HG02623 (cell line): ENCODE measurements around the gene ALKBH2.

ENCODE experiments used
- ATAC-seq: cut with Tn5 transposase; IDR thresholded peaks from one replicate; pipeline ENCODE4 v1.9.1; 2021; ENCODE audit warnings: moderate library complexity; ENCODE audit not compliant: unreplicated experiment

Gene ALKBH2

GRCh38 chr12:109093022-109093918 is at the start of gene ALKBH2:
ALKBH2 (minus strand) TSS chr12:109093472; CDS start chr12:109092786, 686 bp downstream.
- peak; percentile 50 for ATAC-seq

GRCh38 chr12:109140560-109140959 is 47.3 kb upstream of the ALKBH2 start:
- ATAC-seq: no peak

GRCh38 chr12:109139791-109140190 is 46.5 kb upstream of the ALKBH2 start:
- no peak for ATAC-seq

DNA sequence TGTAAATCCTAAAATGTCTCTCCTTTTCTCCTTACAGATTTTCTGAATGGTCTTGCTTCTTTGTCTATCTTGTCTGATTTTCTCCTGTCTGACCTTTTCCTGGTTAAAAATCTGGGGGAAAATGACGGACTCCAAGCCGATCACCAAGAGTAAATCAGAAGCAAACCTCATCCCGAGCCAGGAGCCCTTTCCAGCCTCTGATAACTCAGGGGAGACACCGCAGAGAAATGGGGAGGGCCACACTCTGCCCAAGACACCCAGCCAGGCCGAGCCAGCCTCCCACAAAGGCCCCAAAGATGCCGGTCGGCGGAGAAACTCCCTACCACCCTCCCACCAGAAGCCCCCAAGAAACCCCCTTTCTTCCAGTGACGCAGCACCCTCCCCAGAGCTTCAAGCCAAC is 46.1 kb upstream of the ALKBH2 start:
- no peak for ATAC-seq

DNA sequence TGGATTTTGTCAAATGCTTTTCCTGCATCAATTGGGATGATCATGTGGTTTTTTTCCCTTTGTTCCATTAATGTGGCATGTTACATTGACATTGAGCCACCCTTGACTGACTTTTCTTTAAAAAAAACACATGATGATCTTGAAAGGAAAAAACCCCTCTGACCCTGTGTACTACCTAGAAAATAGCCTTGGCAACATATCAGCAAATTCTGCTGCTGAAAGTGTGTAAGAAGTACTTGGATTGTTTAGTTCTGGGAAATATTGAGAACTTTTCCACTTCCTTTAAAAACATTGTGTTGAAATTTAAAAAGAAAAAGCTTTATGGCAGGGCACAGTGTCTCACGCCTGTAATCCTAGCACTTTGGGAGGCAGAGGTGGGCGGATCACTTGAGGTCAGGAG is 43.8 kb upstream of the ALKBH2 start:
- no peak for ATAC-seq

DNA sequence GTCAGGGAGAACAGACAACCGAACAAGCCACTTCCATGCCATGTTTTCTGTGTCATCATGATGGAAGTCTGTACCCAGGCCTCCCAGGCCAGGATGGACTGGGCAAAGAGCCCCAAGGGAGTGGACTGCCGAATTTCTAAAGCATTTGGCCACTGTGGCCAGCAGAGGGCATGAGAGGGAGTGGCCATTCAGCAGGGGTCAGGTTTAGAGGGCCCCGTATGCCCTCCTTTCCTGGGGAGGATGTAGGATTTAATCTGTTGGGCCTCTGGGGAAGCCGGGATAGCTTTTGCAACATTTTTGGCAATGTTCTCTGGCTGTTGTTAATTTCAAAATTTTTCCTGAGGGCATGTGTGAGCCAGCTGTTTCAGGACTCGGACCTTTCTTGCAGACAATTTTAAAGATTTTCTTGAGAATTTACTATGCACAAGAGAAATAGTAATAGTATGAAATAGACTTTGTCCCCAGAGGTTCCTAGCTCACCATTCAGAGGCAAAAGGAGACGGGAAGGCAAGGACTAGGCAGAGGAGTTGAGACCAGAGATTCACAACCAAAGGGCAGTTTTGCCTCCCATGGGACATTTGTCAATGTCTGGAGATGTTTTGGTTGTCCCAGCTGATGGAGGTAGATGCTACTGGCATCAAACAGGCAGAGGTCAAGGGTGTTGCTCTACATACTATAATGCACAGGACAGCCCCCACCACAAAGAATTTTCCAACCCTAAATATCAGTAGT is 41.1 kb upstream of the ALKBH2 start:
- no peak for ATAC-seq

GRCh38 chr12:109131154-109132050 is 38.1 kb upstream of the ALKBH2 start:
- ATAC-seq: no peak

GRCh38 chr12:109130297-109131153 is 37.3 kb upstream of the ALKBH2 start:
- no peak for ATAC-seq

DNA sequence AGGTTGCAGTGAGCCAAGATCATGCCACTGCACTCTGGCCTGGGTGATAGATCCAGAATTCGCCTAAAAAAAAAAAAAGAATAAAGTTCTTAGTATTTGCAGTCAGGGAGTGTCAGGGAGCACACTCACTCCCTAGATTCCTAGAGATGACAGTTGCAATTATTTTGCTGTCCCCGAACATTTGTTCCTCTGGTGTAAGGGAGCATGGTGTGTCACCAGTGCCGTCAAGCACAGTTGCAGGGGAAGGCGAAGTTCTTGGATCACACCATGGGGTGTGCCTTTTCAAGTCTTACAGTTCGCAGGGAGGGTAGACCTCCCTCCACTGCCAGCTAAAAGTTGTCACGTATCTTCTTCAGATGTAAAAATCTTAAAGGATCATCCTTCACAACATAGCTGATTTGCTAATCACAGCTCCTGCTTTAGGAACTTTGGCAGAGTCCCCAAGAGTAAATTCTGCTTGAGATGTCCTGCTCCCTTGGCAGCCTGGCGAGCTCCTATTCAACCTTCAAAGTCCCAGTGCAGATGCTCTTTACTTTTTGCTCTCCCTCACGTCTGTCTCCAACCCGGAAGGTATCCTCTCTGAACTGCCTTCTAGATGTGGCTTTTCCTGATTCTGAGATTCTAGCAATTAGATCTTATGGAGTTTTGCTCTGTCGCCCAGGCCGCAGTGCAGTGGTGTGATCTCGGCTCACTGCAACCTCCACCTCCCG is 34.4 kb upstream of the ALKBH2 start:
- no peak for ATAC-seq

- ATAC-seq: no peak
Measured at GRCh38 chr12:109126784-109127183, 33.5 kb upstream of the ALKBH2 start.

- ATAC-seq: no peak
Measured at GRCh38 chr12:109125791-109126190, 32.5 kb upstream of the ALKBH2 start.

DNA sequence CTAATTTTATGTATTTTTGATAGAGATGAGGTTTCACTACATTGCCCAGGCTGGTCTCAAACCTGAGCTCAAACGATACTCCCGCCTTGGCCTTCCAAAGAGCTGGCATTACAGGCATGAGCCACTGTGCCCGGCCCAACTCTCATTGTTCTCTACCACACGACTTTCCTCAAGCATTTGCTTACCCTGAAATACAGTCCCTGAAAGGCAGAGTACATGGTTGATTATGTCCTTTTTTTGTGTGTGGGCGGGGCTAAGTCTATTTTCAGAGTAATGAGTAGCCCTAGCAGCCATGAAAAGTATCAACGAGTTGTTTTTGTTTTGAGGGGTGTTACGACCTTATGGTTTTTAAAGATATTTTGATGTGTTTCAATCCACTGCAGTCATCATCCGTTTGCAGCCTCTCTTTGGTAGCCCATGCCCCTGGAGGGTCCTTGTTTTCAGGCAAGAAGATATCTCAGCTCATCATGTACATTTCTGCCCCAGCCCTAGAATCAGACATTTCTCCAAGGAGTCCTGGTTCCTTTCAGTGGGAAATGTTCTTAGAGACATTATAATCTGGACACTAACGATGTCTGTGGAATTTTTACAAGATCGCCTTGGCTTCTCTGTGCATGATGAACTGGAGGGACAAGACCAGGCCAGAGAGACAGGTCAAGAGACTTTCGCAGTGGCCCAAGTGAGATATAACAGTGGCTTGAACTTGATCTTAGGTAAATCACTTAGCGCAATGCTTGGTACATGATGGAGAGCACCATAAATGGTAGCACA is 31.8 kb upstream of the ALKBH2 start:
- ATAC-seq: no peak

DNA sequence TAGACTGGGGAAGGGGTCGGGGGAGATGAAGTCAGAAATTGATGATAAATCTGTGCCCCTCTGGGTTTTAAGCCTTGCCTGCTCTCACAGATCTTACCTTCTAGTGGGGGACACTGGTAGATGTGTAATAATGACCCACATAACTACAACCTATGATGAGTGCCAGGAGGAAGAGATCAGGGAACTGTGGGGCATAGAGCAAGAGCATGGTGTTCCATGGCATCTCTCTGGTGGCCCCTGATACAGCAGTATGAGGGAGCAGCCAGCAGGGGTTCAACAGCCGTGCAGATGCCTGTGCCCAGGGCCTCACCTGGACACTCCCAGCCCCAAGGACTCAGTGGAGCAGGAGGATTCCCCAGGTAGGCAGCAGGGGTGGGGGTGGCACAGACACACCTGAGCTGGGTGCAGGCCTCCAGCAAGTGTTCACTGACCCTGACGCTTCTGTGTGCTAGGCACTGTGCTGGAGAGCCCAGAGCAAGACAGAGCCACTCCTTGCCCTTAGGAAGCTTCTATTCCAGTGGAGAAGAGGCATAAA is 28.1 kb upstream of the ALKBH2 start:
- no peak for ATAC-seq

GRCh38 chr12:109120557-109120956 is 27.3 kb upstream of the ALKBH2 start:
- ATAC-seq: no peak

- no peak for ATAC-seq
Measured at GRCh38 chr12:109120095-109120494, 26.8 kb upstream of the ALKBH2 start.

DNA sequence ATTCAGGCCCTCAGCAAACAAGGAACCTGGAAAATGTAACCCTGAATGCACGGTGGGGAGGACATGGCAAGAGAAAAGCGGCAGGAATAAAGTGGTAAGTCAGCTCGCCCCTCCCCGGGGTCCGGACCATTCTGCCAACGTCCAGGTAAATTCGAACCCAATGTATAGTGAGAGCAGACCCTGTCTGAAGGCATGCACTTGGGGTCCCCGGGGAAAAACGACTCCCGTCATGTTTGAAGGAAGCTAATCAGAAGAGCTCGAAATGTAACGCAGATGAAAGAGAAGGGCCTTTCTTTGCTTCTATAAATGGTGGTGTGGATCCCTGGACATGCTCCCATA is 23.3 kb upstream of the ALKBH2 start:
- no peak for ATAC-seq

- no peak for ATAC-seq
Measured at GRCh38 chr12:109115758-109116610, 22.7 kb upstream of the ALKBH2 start, which contains the start of gene ACACB. ACACB (plus strand) TSS chr12:109116587; CDS start chr12:109139406, 22,819 bp downstream.

DNA sequence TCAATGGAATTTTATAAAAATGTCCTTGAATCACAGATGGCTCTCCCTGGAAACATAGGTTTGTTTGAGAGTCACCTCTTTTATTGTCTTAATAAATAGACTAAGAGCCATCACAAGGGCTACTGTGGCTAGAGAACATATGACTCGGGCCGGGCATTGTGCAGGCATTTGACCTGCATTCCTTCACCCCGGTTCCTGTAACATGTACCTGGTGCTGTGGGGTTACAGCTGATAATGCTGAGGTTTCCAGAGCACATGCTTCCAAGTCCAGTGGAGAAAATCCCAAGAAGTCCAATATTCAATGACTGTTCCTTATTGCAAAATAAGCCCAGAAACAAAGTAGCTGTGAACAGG is 22.1 kb upstream of the ALKBH2 start:
- ATAC-seq: no peak
